Inferior parietal cortex (tissue), 1 donor: Measurements from ENCODE around the gene UTY.

Experiments
- DNase-seq: peaks from one replicate; pipeline ENCODE4 v3.0.0-alpha.2; 2016; ENCODE audit errors: extremely low spot score

The UTY gene

DNA sequence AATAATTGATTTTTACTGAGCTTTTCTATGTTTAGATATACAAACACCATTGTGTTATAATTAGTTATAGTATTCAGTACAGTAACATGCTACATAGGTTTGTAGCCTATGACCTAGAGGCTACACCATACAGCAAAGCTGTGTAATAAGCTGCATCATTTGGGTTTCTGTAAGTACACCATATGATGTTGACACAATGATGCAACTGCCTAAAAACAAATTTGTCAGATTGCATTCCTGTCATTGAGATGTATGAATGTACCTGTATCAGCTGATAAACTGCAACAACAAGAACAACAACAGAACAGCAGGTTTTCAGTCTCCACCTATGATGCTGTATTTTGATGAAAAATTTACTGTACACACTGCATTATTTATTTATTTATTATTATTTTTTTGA, 64.3 kb downstream of the UTY start:
- no peak for DNase-seq

DNA sequence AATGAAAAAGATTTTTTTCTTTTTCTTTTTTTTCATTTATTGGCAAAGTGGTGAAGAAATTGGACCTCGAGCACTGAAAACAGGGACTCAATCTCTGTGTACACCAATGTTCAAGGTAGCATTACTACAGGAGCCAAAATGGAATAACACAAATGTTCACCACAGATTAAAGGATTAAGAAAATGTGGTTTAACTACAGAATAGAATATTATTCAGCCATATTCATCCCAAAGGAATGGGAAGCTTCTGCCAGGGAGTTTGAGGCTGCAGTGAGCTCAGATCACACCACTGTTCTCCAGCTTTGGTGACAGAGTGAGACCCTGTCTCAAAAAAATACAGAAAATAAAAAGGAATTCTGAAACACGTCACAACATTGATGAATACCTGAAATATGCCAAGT, 81.0 kb downstream of the UTY start:
- DNase-seq: no peak

DNA sequence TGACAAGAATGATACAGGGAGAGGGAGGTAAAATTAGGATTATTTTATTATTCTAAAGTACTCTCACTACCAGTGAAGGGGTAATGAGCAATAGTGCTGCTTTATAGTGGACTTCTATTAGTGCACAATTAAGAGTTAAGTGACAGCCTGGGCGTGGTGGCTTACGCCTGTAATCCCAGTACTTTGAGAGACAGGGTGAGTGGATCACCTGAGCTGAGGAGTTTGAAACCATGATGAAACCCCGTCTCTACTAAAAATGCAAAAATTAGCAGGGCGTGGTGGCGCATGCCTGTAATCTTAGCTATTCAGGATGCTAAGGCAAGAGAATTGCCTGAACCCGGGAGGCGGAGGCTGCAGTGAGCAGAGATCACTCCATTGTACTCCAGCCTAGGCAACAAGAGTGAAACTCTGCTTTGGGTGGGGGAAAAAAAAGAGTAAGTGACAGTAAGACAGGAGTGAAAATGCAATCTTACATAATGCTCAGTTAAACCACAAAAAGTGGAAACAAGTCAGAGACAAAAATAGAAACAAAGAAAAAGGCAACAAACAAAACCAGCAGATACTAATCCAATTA, 98.6 kb downstream of the UTY start:
- no peak for DNase-seq

DNA sequence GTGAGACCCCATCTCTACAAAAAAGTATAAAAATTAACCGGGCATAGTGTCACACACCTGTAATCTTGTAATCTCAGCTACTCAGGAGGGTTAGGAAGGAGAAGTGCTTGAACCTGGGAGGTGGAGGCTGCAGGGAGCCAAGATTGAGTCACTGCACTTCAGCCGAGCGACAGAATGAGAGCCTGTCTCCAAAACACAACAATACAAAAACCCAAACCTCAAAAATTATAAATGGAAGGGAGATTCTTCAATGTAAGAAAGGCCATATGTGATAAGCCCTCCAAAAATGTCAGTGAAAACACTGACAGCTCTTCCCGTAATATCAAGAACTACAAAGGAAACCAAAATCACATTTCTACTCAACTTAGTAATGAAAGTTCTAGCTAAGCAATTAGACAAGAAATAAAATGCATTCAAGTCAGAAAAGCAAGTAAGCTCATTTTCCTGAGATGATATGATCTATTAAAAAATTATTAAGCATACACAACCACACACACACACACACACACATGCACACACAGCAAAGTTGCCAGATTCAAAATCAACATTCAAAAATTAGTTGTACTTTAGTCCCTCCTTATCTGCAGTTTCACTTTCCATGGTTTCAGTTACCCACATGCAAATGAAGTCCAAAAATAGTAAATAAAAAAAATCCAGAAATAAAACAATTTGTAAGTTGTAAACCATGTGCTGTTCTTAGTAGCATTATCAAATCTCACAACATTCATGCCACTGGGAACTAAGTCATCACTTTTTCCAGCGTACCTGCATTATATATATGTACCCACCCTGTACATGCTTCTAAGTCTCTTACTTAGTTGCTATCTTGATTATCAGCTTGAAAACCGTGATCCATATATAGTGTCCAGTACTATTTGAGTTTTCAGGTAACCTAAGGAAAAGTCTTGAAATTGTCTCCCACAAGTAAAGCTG, 108.7 kb downstream of the UTY start:
- DNase-seq: no peak

DNA sequence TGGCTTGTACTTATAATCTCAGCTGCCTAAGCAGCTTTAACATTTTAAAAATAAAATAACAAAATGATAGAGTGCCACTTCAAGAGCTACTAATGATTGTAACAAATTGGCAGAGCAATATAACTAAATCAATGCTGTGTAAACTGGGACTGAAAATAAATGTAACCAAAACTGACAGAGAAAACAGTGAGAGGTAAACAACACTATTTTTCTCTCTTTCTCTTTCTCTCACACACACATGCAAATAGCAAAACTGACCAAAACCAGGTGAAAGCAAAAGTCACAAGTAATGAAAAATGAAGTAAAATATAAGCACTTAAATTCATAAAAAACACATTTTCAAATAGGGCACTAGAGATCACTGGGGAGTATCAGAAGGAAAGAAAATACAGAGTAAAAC, 109.6 kb downstream of the UTY start:
- no peak for DNase-seq

DNA sequence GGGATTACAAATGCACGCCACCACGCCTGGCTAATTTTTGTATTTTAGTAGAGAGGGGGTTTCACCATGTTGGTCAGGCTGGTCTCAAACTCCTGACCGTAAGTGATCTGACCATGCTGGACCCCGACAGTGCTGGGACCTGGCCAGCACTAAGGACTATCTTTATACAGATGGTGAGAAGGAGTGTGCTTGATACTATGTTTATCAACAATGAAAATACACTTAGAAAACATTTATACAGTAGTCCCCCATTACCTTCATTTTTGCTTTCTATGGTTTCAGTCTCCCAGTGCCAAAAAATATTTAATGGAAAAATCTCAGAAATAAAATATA, 111.4 kb downstream of the UTY start:
- no peak for DNase-seq

DNA sequence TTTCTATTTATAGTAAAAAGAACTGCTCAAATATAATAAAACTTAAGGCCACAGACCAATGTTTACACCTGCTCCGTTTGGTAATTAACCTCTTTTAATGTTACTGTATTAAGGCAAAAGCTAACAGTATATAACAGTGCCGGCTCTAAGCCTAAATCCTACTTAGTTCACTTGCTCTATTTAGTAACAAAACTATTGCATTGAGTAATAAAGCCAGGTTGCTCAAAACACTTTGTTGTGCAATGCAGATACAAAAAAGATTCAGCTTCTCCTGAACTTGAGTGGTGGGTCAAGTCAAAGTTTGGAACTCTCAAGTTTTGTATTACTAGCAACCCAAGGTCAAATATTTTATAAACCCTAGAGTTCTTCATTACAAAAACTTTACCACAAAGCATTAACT, 116.2 kb downstream of the UTY start:
- DNase-seq: no peak

DNA sequence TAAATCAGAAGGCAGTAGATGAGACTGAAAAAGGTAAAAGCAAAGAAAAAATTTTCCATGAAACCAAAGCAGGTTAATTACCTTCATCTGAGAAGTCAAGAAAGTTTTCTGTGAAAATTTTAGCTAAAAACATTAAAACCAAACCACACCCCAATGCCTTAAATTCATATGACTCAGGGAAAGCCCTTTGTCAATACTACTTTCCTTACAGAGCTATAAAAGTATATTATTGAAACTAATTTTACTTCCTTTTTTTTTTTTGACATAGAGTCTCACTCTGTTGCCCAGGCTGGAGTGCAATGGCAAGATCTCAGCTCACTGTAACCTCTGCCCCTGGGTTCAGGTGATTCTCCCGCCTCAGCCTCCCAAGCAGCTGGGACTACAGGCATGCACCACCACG, 117.2 kb downstream of the UTY start:
- DNase-seq: no peak

DNA sequence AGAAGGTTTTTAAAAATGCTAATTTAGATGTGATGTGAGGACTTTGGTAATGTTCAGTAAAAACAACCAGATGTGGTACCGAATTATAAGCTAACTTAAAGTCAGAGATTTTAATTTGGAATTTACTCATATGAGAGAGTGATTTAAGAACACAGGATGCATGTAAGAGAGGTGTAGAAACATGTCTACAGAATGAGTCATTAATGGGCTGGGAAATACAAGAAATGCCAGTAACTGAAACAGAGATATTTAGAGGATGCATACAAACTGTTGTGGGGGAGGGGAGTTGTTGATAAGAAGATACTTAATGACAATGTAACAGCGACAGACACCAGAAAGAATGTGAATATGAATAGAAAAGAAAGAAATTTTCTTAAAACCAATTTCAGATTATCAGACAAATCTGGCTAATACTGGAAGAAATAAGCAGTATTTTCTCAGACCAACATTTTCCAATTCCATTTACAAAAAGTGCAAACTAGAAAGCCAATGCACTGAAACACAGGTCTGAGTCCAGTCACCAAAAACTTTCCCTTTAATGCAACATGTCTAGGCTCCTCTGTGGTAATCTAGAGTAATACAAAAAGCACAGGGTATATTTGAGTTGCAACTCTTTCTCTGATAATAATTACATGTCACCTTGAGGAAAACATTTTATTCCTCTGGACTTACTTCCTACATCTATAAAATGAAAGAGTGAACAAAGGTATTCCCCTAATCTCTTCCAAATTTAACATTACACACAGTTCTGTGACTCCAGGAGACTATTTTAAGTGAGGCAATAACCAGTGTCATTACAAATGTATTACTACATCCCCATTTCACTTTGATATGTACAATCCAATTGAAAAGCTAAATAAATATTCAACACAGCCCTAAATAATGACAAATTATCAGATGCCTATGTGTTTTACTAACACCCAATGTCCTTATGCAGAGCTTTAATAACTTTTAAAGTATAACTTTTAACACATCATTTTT, 117.9 kb downstream of the UTY start:
- no peak for DNase-seq

DNA sequence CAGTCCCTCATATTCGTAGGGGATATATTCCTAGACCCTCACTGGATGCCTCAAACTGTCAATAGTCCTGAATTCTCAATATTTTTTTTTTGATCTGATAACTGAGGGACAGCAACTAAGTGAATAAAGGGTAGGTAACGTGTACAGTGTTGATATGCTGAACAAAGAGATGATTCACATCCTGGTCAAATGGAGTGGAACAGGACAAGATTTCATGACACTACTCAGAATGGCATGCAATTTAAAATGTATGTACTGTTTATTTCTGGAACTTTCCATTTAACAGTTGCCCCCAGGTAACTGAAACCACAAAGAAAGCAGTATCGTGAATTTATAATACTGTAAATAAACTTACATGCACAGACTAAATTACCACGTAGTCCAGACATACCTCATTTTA, 128.4 kb downstream of the UTY start:
- no peak for DNase-seq

DNA sequence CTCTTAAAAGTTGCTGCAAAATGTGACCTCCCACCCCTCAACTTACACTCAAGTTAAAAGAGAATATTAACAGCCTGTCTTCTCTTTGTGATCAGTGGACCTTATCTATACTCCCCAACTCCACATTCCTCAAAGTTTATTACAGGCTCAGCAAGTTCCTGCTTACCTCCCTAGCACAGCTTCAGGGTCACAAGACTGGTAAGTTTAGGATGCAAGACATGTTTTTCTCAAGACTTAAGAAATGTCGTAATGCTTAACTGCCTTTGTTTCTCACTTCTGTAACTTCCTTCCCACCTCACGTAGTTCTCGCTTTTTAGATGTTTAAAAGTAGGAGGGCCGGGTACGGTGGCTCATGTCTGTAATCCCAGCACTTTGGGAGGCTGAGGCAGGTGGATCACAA, 132.7 kb downstream of the UTY start:
- no peak for DNase-seq

DNA sequence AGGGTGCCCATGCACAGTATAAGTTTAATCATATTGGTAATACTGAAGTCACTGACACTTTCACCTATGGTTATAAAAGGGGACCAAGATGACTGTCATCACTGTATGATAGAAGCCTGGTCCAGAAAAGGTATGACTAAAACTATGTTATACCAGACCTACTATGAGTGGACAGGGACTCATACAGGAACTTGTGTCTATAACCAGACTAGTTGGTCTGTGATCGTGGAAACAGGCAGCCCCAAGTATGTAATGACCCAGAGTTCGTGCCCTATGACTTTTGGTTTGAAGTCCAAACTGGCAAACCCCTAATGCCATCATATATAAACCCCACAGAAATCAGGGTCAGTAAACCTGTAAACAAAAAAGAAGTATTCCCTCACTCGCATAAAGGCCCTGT, 134.3 kb downstream of the UTY start:
- no peak for DNase-seq

DNA sequence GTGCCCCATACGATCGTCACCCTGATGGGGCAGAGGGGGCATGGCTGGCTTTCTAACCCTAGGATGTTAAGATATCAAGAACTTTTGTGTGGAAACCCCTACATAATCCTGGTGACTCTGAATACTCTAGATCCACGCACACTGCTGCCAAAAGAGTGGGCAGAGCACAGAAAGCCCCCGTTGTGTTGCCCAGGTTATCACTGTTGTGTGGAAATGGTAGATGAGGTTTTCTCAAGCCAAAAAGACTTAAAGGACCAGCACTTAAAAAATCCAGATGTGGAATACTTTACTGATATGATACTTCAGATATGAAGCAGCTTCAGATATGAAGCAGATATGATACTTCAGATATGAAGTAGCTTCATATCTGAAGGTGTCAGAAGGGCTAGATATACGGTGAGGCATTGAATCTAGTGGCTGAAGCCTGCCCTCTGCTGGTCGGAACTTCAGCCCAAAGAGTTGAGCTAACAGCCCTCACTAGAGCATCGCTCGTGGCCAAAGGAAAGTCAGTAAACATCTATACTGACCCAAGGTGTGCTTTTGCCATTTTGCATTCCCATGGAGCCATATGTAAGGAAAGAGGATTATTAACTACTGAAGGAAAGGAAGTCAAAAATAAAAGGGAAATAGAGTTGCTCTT, 136.4 kb downstream of the UTY start:
- peak; percentile 31 for DNase-seq

DNA sequence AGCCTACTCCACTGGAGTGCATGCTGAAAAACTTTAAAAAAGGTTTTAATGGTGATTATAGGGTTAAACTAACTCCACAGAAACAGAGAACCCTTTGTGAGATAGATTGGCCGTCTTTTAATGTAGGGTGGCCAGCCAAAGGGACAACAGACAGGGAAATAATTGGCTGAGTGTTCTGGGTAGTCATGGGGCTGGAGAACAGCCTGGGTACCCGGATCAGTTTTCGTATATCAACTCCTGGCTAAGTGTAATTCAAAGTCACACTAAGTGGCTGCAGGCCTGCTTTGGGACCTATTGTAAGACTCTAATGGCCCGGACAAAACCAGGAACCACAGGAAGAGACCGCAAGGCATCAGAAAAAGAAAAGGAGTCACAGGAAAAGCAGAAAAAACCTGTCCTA, 139.9 kb downstream of the UTY start:
- peak; percentile 60 for DNase-seq

DNA sequence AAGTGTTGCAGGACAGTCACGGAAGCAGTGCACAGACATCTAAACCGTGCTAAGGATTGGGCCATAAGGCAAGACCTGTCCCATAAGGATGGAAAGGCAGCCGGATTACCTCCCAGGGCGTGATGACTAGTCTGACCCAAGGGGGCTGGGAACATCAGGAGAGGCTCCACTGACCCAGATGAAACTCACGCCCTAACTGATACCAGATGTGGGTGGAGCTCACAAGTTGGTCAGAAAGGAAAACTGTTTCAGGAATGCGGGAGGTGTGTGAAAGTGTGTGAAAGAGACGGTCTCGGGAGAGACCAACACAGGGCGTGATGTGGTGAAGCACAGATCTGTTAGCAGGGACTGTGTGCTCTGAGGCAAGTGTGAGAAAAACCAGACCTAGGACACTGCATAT, 140.5 kb downstream of the UTY start:
- DNase-seq: no peak

DNA sequence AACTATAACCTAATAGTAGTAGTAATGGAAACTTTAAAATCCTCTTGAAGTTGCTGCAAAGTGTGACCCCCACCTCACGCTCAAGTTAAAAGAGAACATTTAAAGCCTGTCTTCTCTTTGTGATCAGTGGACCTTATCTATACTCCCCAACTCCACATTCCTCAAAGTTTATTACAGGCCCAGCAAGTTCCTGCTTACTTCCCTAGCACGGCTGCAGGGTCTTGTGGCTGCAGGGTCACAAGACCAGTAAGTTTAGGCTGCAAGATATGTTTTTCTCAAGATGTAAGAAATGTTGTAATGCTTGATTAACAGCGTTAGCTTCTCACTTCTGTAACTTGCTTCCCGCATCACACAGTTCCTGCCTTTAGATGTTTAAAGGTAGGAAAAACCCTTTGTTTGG, 141.1 kb downstream of the UTY start:
- DNase-seq: no peak

DNA sequence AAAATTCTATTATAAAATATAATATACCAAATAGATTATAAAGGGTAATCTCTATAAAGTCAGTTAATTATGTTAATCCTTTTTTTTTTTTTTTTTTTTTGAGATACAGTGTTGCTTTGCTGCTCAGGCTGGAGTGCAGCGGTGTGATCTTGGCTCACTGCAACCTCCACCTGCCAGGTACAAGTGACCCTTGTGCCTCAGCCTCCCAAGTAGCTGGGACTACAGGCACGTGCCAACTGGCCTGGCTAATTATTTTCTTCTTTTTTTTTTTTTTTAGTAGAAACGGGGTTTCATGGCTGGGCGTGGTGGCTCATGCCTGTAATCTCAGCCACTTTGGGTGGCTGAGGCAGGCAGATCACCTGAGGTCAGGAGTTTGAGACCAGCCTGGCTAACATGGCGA, 141.9 kb downstream of the UTY start:
- DNase-seq: no peak

DNA sequence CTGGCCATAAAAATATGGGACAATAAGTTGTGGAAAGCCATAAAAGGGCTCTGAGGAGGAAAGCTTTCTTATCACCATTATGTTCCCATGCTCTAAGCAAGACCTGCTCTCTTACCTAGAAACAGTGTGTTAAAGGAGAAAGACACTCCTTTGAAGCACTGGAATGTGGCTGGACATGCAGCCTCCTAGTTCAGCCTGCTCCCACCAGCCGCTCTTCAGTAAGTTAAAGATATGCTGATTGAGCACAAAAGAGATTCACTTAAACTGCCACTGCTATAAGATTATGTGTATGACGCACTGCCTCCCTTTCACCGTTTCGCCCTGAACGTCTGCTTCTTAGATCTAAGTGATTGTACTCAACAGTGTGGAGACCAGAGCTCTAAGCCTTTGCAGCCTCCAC, 146.0 kb downstream of the UTY start:
- DNase-seq: no peak

DNA sequence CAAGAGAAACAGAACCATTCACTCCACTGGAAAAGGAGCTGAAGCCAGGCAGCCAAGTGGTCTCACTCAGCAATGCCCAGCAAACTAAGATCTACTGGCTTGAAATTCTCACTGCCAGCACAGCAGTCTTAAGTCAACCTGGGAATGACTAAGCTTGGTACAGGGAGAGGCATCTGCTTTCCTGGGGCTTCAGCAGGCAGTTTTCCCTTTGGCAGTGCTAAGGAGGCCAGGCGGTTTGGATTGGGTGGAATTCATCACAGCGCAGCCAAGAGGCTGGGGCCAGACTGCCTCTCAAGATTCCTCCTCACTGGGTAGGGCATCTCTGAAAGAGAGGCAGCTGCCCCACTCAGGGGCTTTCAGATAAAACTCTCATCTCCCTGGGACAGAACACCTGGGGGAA, 149.2 kb downstream of the UTY start:
- DNase-seq: no peak

DNA sequence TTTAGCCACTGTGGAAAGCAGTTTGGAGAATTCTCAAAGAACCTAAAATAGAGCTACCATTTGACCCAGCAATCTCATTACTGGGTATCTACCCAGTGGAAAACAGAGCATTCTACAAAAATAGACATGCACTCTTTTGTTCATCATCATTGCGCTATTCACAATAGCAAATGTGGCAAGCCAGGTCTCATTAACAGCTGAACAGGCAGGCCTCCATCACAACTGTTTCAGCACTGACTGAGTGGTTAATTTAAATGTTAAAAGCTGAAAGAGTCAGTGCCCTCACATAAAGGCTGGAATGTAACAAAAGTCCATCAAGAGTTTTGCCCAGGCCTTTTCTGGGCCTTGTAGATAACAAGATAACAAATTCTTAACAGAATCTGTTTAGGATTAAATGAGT, 166.9 kb downstream of the UTY start:
- no peak for DNase-seq

DNA sequence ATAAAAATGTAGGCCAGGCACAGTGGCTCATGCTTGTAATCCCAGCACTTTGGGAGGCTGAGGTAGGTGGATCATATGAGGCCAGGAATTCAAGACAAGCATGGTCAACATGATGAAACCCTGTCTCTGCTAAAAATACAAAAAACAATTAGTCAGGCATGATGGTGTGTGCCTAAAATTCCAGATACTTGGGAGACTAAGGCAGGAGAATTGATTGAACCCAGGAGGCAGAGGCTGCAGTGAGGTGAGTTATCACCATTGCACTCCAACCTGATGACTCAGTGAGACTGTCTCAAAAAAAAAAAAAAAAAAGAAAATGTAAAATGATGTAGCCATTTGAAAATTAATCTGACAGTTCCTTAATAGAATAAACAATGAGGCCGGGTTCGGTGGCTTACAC, 171.9 kb downstream of the UTY start:
- no peak for DNase-seq

DNA sequence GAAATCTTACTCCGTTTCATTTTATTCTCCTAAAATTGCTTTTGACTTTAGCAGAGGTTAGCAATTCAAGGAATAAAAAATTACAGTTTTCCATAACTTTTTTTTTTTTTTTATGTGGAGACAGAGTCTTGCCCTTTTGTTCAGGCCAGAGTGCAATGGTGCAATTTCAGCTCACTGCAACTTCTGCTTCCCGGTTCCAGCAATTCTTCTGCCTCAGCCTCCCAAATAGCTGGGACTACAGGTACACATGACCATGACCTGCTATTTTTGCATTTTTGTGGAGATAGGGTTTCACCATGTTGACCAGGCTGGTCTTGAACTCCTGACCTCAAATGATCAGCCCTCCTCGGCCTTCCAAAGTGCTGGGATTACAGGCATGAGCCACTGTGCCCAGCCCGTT, 179.0 kb downstream of the UTY start:
- no peak for DNase-seq
